Gastroesophageal sphincter (tissue), 3 donors: ENCODE measurements around the gene UFSP1.

Source experiments
- POLR2AphosphoS5 ChIP-seq: sonication (generic); formaldehyde crosslinking; IDR thresholded peaks from one replicate; pipeline ENCODE4 v1.6.1; 2017; ENCODE audit warnings: antibody characterized with exemption
- TF ChIP-seq, protein P1 (sequence below), 4 experiments: fragments of 200-600 bp in 2 of 4; fragments of 450-650 bp in 2 of 4; sonication (generic) in 1 of 4; IDR thresholded peaks; one replicate each; pipeline ENCODE4 v1.5.1; 2017 to 2019; ENCODE audit warnings: antibody characterized with exemption in 4 of 4, mild to moderate bottlenecking in 2 of 4, moderate library complexity in 2 of 4

DNA sequence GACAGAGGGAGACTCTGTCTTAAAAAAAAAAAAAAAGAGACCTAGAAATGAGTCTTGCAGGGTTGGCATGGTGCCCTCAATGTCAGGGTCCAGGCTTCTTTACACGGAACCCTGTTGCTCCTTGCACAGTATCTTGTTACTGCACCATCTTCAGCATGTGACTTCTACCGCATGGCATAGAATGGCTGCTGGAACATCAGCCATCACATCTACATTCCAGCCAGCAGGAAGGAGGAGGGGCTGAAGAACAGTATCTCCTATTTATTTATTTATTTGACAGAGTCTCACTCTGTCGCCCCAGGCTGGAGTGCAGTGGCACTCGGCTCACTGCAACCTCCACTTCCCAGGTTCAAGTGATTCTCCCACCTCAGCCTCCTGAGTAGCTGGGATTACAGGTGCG lies 9.9 kb upstream of the UFSP1 start:
- TF ChIP-seq POLR2AphosphoS5: no peak
- TF ChIP-seq, protein P1, sequence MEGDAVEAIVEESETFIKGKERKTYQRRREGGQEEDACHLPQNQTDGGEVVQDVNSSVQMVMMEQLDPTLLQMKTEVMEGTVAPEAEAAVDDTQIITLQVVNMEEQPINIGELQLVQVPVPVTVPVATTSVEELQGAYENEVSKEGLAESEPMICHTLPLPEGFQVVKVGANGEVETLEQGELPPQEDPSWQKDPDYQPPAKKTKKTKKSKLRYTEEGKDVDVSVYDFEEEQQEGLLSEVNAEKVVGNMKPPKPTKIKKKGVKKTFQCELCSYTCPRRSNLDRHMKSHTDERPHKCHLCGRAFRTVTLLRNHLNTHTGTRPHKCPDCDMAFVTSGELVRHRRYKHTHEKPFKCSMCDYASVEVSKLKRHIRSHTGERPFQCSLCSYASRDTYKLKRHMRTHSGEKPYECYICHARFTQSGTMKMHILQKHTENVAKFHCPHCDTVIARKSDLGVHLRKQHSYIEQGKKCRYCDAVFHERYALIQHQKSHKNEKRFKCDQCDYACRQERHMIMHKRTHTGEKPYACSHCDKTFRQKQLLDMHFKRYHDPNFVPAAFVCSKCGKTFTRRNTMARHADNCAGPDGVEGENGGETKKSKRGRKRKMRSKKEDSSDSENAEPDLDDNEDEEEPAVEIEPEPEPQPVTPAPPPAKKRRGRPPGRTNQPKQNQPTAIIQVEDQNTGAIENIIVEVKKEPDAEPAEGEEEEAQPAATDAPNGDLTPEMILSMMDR (IDR thresholded peaks at IDR 0.05): no peak
